A673 (cell line): ENCODE results near the gene CDA.

Experiments
- CTCF ChIP-seq: fragments of 300-800, 200-600 bp; sonication (generic); conservative IDR thresholded peaks from 2 replicates; pipeline ENCODE4 v1.5.1; 2017; ENCODE audit warnings: low read depth, mild to moderate bottlenecking, antibody characterized with exemption, low read length, moderate library complexity, mixed read lengths
- EZH2 ChIP-seq: fragments of 200-600 bp; sonication (generic); IDR thresholded peaks from 2 replicates; pipeline ENCODE4 v1.6.1; 2017; ENCODE audit warnings: borderline replicate concordance, low read depth, mild to moderate bottlenecking, mixed read lengths, antibody characterized with exemption, low read length; ENCODE audit not compliant: poor library complexity, severe bottlenecking

DNA sequence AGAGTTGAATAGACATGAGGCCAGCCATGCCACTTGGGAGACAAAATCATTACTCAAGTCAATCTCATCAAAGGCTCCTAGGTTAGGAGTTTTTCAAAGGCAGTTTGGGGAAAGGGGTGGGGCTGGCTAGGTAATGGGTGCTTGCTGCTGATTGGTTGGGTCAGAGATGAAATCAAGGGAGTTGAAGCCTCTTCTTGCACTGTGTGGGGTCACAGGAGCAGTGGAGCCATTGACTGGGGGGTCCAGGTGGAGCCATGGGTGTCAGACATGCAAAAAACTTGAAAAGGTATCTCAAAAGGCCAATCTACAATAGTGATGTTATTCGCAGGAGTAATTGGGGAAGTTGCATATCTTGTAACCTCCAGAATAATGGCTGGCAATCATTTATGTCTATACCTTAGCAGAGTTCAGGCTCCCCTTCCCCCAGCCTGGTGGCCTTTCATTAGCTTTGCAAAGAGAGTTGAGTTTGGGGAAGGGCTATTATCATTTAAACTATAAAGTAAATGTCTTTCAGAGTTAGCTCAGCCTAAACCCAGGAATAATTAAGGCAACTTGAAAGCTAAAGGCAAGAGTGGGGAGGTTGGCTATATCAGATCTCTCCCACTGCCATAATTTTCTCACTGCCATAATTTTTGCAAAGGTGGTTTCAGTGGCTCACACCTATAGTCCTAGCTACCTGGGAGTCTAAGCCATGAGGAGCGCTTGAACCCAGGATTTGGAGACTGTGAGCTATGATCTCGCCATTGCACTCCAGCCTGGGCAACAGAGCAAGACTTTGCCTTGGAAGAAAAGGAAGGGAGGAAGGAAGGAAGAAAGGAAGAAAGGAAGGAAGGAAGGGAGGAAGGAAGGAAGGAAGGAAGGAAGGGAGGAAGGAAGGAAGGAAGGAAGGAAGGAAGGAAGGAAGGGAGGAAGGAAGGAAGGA is 36.5 kb downstream of the CDA start:
- no peak for TF ChIP-seq CTCF
- TF ChIP-seq EZH2, result no peak
